Esophagus squamous epithelium (tissue), 4 donors: ENCODE measurements around the gene SPINK5.

Experiments used
- CTCF ChIP-seq, 6 experiments: fragments of 450-650 bp in 4 of 6; fragments of 200-600 bp in 2 of 6; sonication (generic) in 2 of 6; IDR thresholded peaks; one replicate each; pipeline ENCODE4 v1.5.1; 2016 to 2019; ENCODE audit warnings: antibody characterized with exemption in 6 of 6, mild to moderate bottlenecking in 4 of 6, moderate library complexity in 4 of 6
- POLR2A ChIP-seq, 4 donors: fragments of 450-650 bp; IDR thresholded peaks; one replicate each; pipeline ENCODE4 v1.6.1; 2017; ENCODE audit warnings: antibody characterized with exemption in 4 of 4, mild to moderate bottlenecking in 4 of 4, moderate library complexity in 3 of 4

GRCh38 chr5:148186248-148187003, 122.6 kb downstream of the SPINK5 start:
- TF ChIP-seq CTCF (IDR thresholded peaks at IDR 0.05) = no peak
- no peak for TF ChIP-seq POLR2A (IDR thresholded peaks at IDR 0.05)
